C4-2B (cell line): Measurements from ENCODE around the gene FUT9.

Source experiments
- H3K27ac ChIP-seq: fragments of 450-650 bp; 2 replicates; pipeline ENCODE4 v1.5.1; 2017
- CTCF ChIP-seq: fragments of 450-650 bp; conservative IDR thresholded peaks from 2 replicates; pipeline ENCODE4 v1.5.1; 2017; ENCODE audit warnings: mild to moderate bottlenecking
- ZFX ChIP-seq: fragments of 450-650 bp; IDR thresholded peaks from 2 replicates; pipeline ENCODE4 v1.6.1; 2017

FUT9 gene

DNA sequence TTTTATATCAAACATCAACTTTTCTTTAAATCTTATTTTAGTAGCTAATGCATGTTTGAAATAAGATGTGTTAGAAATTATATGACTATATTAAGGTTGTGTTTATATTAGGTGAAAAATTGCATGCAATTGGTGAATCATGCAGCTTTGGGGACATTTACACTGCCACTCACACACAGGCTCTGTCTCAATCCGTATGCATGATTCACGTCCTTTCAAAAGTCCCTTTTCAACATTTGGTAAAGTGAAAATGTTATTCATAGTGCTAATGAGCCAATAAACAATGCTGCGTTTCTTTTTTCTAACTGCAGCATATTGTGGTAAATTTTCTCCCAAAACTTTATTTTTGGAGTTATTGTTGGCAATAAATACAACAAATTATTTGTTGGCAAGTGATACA, 198.0 kb downstream of the FUT9 start:
- H3K27ac ChIP-seq: no peak overlapping the region
- TF ChIP-seq CTCF (no peak), ZFX (no peak)

DNA sequence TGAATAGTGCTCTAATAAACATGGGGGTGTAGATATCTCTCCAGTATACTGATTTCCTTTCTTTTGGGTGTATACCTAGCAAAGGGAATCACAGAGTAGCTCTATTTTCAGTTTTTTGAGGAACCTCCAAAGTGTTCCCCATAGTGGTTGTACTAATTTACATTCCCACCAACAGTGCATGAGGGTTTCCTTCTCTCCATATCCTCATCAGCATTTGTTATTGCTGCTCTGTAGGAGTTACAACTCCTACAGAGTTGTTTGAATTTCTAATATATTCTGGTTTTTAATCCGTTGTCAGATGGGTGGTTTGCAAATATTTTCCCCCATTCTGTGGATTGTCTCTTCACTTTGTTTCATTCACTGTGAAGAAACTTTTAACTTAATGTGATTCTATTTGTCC, 207.9 kb downstream of the FUT9 start:
- TF ChIP-seq ZFX (no peak), CTCF (no peak)
- no peak overlapping the region for H3K27ac ChIP-seq

GRCh38 chr6:96227135-96227534, 211.4 kb downstream of the FUT9 start:
- TF ChIP-seq ZFX (no peak), CTCF (no peak)
- no peak overlapping the region for H3K27ac ChIP-seq

DNA sequence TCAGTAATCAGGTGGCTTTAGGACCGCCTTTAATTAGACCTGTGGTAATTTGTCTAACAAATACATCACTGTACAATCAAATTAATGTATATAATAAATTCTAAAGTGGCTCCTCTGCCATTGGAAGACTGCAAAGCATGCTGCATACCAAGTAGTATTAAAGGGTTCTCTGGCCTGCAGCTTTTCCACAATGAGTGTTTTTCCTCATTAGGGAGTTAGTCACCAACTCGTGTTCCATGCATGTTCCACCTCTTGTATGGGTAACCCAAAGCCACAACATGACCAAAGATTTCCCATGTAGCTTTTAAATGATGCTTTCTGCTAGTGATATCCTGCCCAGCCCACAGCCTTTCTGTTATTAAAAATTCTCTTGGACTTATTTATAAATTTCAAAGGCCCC, 218.7 kb downstream of the FUT9 start:
- no peak overlapping the region for H3K27ac ChIP-seq
- TF ChIP-seq CTCF: no peak
- TF ChIP-seq ZFX: no peak

DNA sequence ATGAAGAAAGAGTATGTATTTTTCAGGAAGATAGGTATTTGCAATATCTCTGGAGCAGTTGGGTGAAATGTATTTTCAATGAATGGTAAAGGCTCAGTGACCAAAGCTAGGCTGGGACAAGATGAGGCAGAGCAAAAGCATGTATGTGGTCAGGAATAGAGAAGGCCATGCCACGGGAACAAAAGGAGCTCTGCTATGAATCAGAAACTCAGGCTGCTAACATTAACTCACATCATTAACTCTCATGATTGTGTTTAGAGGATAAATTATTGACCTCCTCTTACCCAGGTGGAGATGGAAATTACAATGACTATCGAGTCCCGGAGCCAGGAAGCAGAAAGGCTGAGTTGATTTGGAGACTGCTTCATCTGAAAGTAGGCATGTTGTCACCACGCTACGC, 220.2 kb downstream of the FUT9 start:
- TF ChIP-seq ZFX (no peak), CTCF (no peak)
- no peak overlapping the region for H3K27ac ChIP-seq

GRCh38 chr6:96236471-96236870, 220.7 kb downstream of the FUT9 start:
- TF ChIP-seq CTCF (no peak), ZFX (no peak)
- H3K27ac ChIP-seq: no peak overlapping the region

- no peak for TF ChIP-seq ZFX
- no peak for TF ChIP-seq CTCF
- no peak overlapping the region for H3K27ac ChIP-seq
Measured at GRCh38 chr6:96237638-96238347, 222.0 kb downstream of the FUT9 start.
